IMR-90 (cell line): ENCODE results near the gene TMEM38A. TPM values are rescaled to one million over a fixed set of nuclear protein-coding genes. Genes with fewer than 3 reads are reported as not detected.

Experiments
- ATAC-seq: fragments of 200-7000 bp; cut with Tn5 transposase; 2 replicates; pipeline ENCODE4 v1.9.1; 2020; ENCODE audit warnings: low read depth, mild to moderate bottlenecking, moderate library complexity
- BruUV-seq: library from RNA; stranded (reverse); fragments of 400-500 nt; replicated peaks from 2 replicates; lab custom pipeline; 2021; lab: Mats Ljungman, UMichigan
- CTCF ChIA-PET: fragments of 300-600 bp; formaldehyde crosslinking; extraction: SDS; loops from one replicate; lab custom pipeline; 2021; ENCODE audit warnings: antibody characterized with exemption; lab: Yijun Ruan, JAX
- POLR2A ChIA-PET: fragments of 300-600 bp; sonication (Branson Sonifier 250); formaldehyde crosslinking; loops from one replicate; lab custom pipeline; 2022; ENCODE audit warnings: antibody characterized with exemption; ENCODE audit not compliant: unreplicated experiment; lab: Charles Lee
- DNase-seq: peaks from one replicate; pipeline ENCODE4 v3.0.0; 2013
- H2AFZ ChIP-seq: replicated peaks from 2 replicates; pipeline ENCODE3; 2013; ENCODE audit warnings: low read length, mild to moderate bottlenecking; ENCODE audit not compliant: poor library complexity
- H2AK5ac ChIP-seq: 2 replicates; pipeline ENCODE4 v1.6.1; 2013; ENCODE audit warnings: low read depth, low read length, inconsistent platforms
- H2AK9ac ChIP-seq: replicated peaks from 2 replicates; pipeline ENCODE3; 2013; ENCODE audit warnings: mild to moderate bottlenecking, low read depth, low read length, moderate library complexity; ENCODE audit not compliant: poor library complexity
- H2BK120ac ChIP-seq: 2 replicates; pipeline ENCODE4 v1.6.1; 2013; ENCODE audit warnings: low read depth, low read length, inconsistent platforms
- H2BK15ac ChIP-seq: 3 replicates; pipeline ENCODE4 v1.6.1; 2013; ENCODE audit warnings: low read depth, low read length, inconsistent platforms
- H2BK20ac ChIP-seq: 2 replicates; pipeline ENCODE4 v1.6.1; 2013; ENCODE audit warnings: low read depth, mild to moderate bottlenecking, inconsistent platforms, low read length, moderate library complexity
- H2BK5ac ChIP-seq: 2 replicates; pipeline ENCODE4 v1.6.1; 2013; ENCODE audit warnings: mild to moderate bottlenecking, low read depth, low read length, inconsistent platforms; ENCODE audit not compliant: poor library complexity, severe bottlenecking
- H3K14ac ChIP-seq: replicated peaks from 2 replicates; pipeline ENCODE4 v1.6.1; 2013; ENCODE audit warnings: low read depth, low read length, inconsistent platforms
- H3K18ac ChIP-seq: 2 replicates; pipeline ENCODE4 v1.6.1; 2013; ENCODE audit warnings: low read depth, low read length, control low read depth
- H3K23ac ChIP-seq: 2 replicates; pipeline ENCODE4 v1.6.1; 2013; ENCODE audit warnings: low read depth, low read length, inconsistent platforms
- H3K27ac ChIP-seq: 2 replicates; pipeline ENCODE4 v1.5.1; 2013; ENCODE audit warnings: mild to moderate bottlenecking, control low read depth, low read length; ENCODE audit not compliant: insufficient read depth
- H3K27me3 ChIP-seq: 2 replicates; pipeline ENCODE4 v1.6.1; 2013; ENCODE audit warnings: low read length; ENCODE audit not compliant: control insufficient read depth, insufficient read depth
- H3K36me3 ChIP-seq: 2 replicates; pipeline ENCODE4 v1.6.1; 2013; ENCODE audit warnings: low read length, mixed read lengths; ENCODE audit not compliant: control insufficient read depth, insufficient read depth
- H3K4ac ChIP-seq: 2 replicates; pipeline ENCODE4 v1.6.1; 2013; ENCODE audit warnings: low read depth, low read length, inconsistent platforms
- H3K4me1 ChIP-seq: 2 replicates; pipeline ENCODE4 v1.6.1; 2013; ENCODE audit warnings: low read length, mixed read lengths; ENCODE audit not compliant: control insufficient read depth, insufficient read depth
- H3K4me2 ChIP-seq: 2 replicates; pipeline ENCODE4 v1.6.1; 2013; ENCODE audit warnings: low read depth, mild to moderate bottlenecking, control low read depth, low read length, moderate library complexity
- H3K4me3 ChIP-seq: 2 replicates; pipeline ENCODE4 v1.5.1; 2013; ENCODE audit warnings: low read depth, mild to moderate bottlenecking, control low read depth, low read length, moderate library complexity; ENCODE audit not compliant: insufficient read depth
- H3K56ac ChIP-seq: 2 replicates; pipeline ENCODE4 v1.6.1; 2013; ENCODE audit warnings: low read length, inconsistent platforms; ENCODE audit not compliant: insufficient read depth; ENCODE audit errors: extremely low read depth
- H3K79me1 ChIP-seq, 2 experiments: 2 replicates each; pipeline ENCODE4 v1.6.1; 2013; ENCODE audit warnings: low read length in 2 of 2, inconsistent platforms in 1 of 2, low read depth in 1 of 2
- H3K9ac ChIP-seq: 2 replicates; pipeline ENCODE4 v1.6.1; 2013; ENCODE audit warnings: low read depth, low read length, control low read depth
- H3K9me1 ChIP-seq: 2 replicates; pipeline ENCODE4 v1.6.1; 2013; ENCODE audit warnings: low read length, inconsistent platforms; ENCODE audit not compliant: insufficient read depth
- H3K9me3 ChIP-seq: 2 replicates; pipeline ENCODE4 v1.6.1; 2013; ENCODE audit warnings: low read length; ENCODE audit not compliant: control insufficient read depth, insufficient read depth
- H4K20me1 ChIP-seq: 2 replicates; pipeline ENCODE4 v1.6.1; 2013; ENCODE audit warnings: low read length, inconsistent platforms; ENCODE audit not compliant: insufficient read depth
- H4K5ac ChIP-seq: 2 replicates; pipeline ENCODE4 v1.6.1; 2013; ENCODE audit warnings: mild to moderate bottlenecking, low read depth, low read length, control low read depth
- H4K8ac ChIP-seq, 2 experiments: 2 replicates each; pipeline ENCODE4 v1.6.1; 2013; ENCODE audit warnings: low read depth in 2 of 2, low read length in 2 of 2, control low read depth in 1 of 2, inconsistent platforms in 1 of 2
- H4K91ac ChIP-seq: 2 replicates; pipeline ENCODE4 v1.6.1; 2013; ENCODE audit warnings: low read depth, low read length, inconsistent platforms; ENCODE audit not compliant: insufficient read depth
- BHLHE40 ChIP-seq: fragments of 150-350 bp; IDR thresholded peaks from 2 replicates; pipeline ENCODE4 v1.6.1; 2016; ENCODE audit warnings: mild to moderate bottlenecking, low read depth, low read length
- CEBPB ChIP-seq: IDR thresholded peaks from 2 replicates; pipeline ENCODE4 v1.6.1; 2012; ENCODE audit warnings: low read depth, low read length, improper control_type of control experiment
- CHD1 ChIP-seq: IDR thresholded peaks from 2 replicates; pipeline ENCODE4 v1.6.1; 2012; ENCODE audit warnings: low read depth, low read length, improper control_type of control experiment
- CTCF ChIP-seq: conservative IDR thresholded peaks from 2 replicates; pipeline ENCODE4 v1.5.1; 2012; ENCODE audit warnings: mild to moderate bottlenecking, low read depth, low read length, improper control_type of control experiment
- FOS ChIP-seq: fragments of 150-350 bp; IDR thresholded peaks from 2 replicates; pipeline ENCODE4 v1.6.1; 2016; ENCODE audit warnings: low read depth, low read length
- POLR2A ChIP-seq: IDR thresholded peaks from 2 replicates; pipeline ENCODE4 v1.6.1; 2012; ENCODE audit warnings: mild to moderate bottlenecking, low read depth, low read length
- RAD21 ChIP-seq: IDR thresholded peaks from 2 replicates; pipeline ENCODE4 v1.6.1; 2012; ENCODE audit warnings: low read length, improper control_type of control experiment
- SMC3 ChIP-seq: fragments of 150-350 bp; IDR thresholded peaks from 2 replicates; pipeline ENCODE4 v1.6.1; 2016; ENCODE audit warnings: low read depth, mild to moderate bottlenecking, antibody characterized with exemption, low read length, moderate library complexity
- WGBS, 2 experiments: methylation state at CpG; one replicate each; pipeline versions ENCODE4 v1.1.5 to v1.1.7; 2013; ENCODE audit warnings: missing lambda C conversion rate in 2 of 2; ENCODE audit not compliant: insufficient read length in 1 of 2; ENCODE audit errors: extremely low coverage in 2 of 2; 5-methylcytosine and 5-hydroxymethylcytosine counted together
- dilution Hi-C: fragments of 300-500 bp; cut with HindIII; formaldehyde crosslinking; loops from one replicate; pipeline ENCODE4 v1.14.3; 2018; ENCODE audit warnings: low sequenced_read_pairs; ENCODE audit not compliant: unreplicated experiment
- in situ Hi-C: fragments of 300-500 bp; cut with MboI; formaldehyde crosslinking; loops from 3 replicates; pipeline ENCODE4 v1.14.3; 2019; ENCODE audit warnings: low sequenced_read_pairs, inconsistent platforms, mixed read lengths
- intact Hi-C: fragments of 100-400 bp; cut with micrococcal nuclease; formaldehyde crosslinking; loops from 2 replicates; pipeline ENCODE4 v1.10.0; 2022
- polyA plus RNA-seq, 3 experiments: library from polyadenylated mRNA; depleted of rRNA; stranded (reverse); fragments of >200 nt; gene quantifications; 2 replicates each; pipeline ENCODE4 v1.2.3, GENCODE V29; 2012; ENCODE audit warnings: low replicate concordance in 1 of 3
- total RNA-seq: library from RNA; depleted of rRNA; stranded (reverse); fragments of >200 nt; gene quantifications from 2 replicates; pipeline ENCODE4 v1.2.3, GENCODE V29; 2012
- TF ChIP-seq, protein P1 (sequence below): fragments of 150-350 bp; IDR thresholded peaks from 2 replicates; pipeline ENCODE4 v1.6.1; 2016; ENCODE audit warnings: low read depth, mild to moderate bottlenecking, low read length, moderate library complexity, borderline replicate concordance

Gene TMEM38A
- total and polyA plus RNA-seq, 2 of the 4 experiments (the other 2 are of a cell fraction) = 1.3 to 2.0 TPM

DNA sequence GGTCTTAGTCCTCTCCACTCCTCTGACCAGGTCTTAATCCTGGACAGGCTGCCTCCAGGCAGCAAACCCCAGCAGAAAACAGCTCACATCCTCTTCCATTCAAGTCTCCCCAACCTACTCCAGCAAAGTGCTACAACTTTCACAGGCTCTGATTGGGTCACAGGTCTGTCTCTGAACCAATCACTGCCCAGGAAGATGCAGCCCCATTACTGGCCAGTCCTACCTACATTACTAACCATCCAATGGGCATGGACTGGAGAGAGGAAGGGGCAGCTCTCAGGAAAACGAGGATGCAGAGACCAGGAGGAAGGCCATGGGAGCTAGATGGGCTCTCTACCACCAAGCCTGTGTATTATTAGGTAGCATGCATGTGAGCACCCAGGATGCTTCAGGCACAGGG, 45.1 kb upstream of the TMEM38A start:
- Histone ChIP-seq H2BK15ac (no peak overlapping the region), H4K91ac (no peak overlapping the region), H2AK5ac (no peak overlapping the region), H2BK20ac (no peak overlapping the region), H3K9me1 (peaks cover 67% of the 10 kb centered on the region), H3K56ac (no peak overlapping the region), H3K14ac (no peak overlapping the region), H4K20me1 (peaks cover 97% of the 10 kb centered on the region), H3K4me2 (no peak overlapping the region), H2AFZ (no peak overlapping the region), H4K5ac (no peak overlapping the region), H3K9me3 (no peaks in the 10 kb centered on the region), H3K27me3 (no peaks in the 10 kb centered on the region), H2BK120ac (no peak overlapping the region), H3K4me3 (no peak overlapping the region), H3K18ac (no peak overlapping the region), H3K23ac (no peak overlapping the region), H3K79me1 (peaks cover 40 to 96% of the 10 kb centered on the region in 2 experiments), H3K9ac (no peak overlapping the region), H3K27ac (no peak overlapping the region), H3K4ac (no peak overlapping the region), H3K36me3 (no peaks in the 10 kb centered on the region), H3K4me1 (peaks cover 6% of the 10 kb centered on the region; the same call in 1 of the 2 replicates), H2BK5ac (no peak overlapping the region), H2AK9ac (no peak overlapping the region), H4K8ac (no peak overlapping the region)
- in situ Hi-C loops = no loop called here
- TF ChIP-seq CEBPB = no peak
- TF ChIP-seq, protein P1, sequence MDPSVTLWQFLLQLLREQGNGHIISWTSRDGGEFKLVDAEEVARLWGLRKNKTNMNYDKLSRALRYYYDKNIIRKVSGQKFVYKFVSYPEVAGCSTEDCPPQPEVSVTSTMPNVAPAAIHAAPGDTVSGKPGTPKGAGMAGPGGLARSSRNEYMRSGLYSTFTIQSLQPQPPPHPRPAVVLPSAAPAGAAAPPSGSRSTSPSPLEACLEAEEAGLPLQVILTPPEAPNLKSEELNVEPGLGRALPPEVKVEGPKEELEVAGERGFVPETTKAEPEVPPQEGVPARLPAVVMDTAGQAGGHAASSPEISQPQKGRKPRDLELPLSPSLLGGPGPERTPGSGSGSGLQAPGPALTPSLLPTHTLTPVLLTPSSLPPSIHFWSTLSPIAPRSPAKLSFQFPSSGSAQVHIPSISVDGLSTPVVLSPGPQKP = no peak
- TF ChIP-seq RAD21 = no peak
- no peak for TF ChIP-seq SMC3
- TF ChIP-seq CTCF = no peak
- no peak for TF ChIP-seq BHLHE40
- no peak for TF ChIP-seq CHD1
- TF ChIP-seq FOS = no peak
- no peak for TF ChIP-seq POLR2A
- DNase-seq = no peak
- intact Hi-C loops = no loop called here
- dilution Hi-C loops = no loop called here
- ATAC-seq = peak; percentile 9; the same call in 1 of the 2 replicates
- no TSS peak for BruUV-seq
- POLR2A ChIA-PET = no interaction called here
- no CpG with 5 or more reads among the region's 1 CpG for WGBS, 2 experiments
- CTCF ChIA-PET = no interaction called here
